ENCODE measurements around the gene LONRF3.

LONRF3 gene

DNA sequence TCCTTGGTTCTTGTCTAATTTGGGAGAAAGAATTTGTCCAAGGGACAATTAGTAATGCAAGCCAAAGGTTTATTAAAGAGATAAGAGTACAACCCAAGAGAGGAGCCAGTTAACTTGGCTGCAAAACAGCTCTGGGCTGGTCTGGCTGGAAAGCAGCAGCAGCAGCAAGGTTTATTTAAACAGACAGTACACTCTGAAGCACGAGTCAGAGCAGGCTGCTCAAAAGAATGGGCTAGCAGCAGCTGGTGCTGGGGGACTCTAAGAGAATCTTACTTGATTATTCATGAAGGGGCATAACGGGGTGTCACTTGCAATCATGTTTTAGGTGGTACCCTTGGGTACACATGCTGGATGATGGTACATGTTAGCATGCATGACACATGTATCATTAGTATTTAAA, 81.3 kb downstream of the LONRF3 start:
- no peak overlapping the region for H3K4me3 ChIP-seq (ENCODE audit: low read depth, low read length)
- H3K9ac ChIP-seq (ENCODE audit: low read depth, low read length), result no peak overlapping the region
- no peaks in the 10 kb centered on the region for H3K9me3 ChIP-seq (ENCODE audit: control insufficient read depth, insufficient read depth, low read length)
- no peaks in the 10 kb centered on the region for H3K27me3 ChIP-seq (ENCODE audit: control insufficient read depth, insufficient read depth, low read length)
- no peaks in the 10 kb centered on the region for H3K4me1 ChIP-seq (ENCODE audit: control insufficient read depth, insufficient read depth, low read length)
- H3K36me3 ChIP-seq (ENCODE audit: control insufficient read depth, insufficient read depth, low read length), result no peaks in the 10 kb centered on the region

DNA sequence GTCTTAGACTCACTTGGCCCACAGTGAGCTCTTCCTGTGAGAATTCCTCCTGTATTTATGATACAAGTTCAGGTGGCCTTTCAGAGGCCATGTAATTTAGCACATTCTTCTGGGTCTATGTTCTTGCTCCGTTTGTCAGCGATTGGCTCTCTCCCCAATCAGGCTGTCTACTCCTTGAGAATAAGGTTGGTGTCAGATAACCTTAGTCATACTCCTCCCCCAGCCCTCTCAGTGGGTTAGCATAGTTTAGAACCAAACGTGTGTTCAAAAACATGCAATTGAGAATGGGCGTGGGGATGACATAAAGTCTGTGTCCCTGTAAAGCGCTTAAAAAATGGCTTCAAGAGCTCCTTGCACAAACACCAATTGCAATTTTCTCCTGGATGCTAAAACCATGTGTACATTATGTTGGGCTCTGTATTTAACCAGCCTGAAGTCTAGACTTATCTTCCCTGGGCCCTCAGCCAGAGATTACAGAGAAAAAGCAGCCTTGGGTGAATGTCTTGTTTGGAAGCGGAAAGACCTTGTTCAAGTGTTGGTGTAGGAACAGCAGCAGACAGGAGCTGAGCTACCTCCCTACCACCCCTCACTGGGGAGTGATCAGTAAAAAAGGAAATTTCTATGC, 88.4 kb downstream of the LONRF3 start:
- Histone ChIP-seq H3K4me3 (ENCODE audit: low read depth, low read length) (no peak overlapping the region), H3K9ac (ENCODE audit: low read depth, low read length) (no peak overlapping the region), H3K36me3 (ENCODE audit: control insufficient read depth, insufficient read depth, low read length) (no peaks in the 10 kb centered on the region), H3K9me3 (ENCODE audit: control insufficient read depth, insufficient read depth, low read length) (no peaks in the 10 kb centered on the region), H3K4me1 (ENCODE audit: control insufficient read depth, insufficient read depth, low read length) (peaks cover 2% of the 10 kb centered on the region), H3K27me3 (ENCODE audit: control insufficient read depth, insufficient read depth, low read length) (peaks cover 4% of the 10 kb centered on the region)

DNA sequence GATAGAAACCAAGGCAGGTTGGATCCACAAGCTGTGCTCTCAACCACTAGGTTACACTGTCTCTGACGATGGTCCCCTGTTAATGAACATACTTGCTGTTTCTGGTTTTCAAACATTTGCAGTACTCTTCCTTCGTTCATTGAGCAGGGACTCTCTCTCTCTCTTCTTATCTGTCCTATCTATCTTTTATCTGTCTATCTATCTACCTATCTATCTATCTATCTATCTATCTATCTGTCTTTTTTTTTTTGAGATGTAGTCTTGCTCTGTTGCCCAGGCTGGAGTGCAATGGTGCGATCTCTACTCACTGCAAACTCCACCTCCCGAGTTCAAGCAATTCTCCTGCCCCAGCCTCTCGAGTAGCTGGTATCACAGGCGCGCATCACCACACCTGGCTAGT, 89.0 kb downstream of the LONRF3 start:
- Histone ChIP-seq H3K9ac (ENCODE audit: low read depth, low read length) (no peak overlapping the region), H3K4me1 (ENCODE audit: control insufficient read depth, insufficient read depth, low read length) (peaks cover 2% of the 10 kb centered on the region), H3K9me3 (ENCODE audit: control insufficient read depth, insufficient read depth, low read length) (no peaks in the 10 kb centered on the region), H3K4me3 (ENCODE audit: low read depth, low read length) (no peak overlapping the region), H3K27me3 (ENCODE audit: control insufficient read depth, insufficient read depth, low read length) (peaks cover 4% of the 10 kb centered on the region), H3K36me3 (ENCODE audit: control insufficient read depth, insufficient read depth, low read length) (no peaks in the 10 kb centered on the region)

DNA sequence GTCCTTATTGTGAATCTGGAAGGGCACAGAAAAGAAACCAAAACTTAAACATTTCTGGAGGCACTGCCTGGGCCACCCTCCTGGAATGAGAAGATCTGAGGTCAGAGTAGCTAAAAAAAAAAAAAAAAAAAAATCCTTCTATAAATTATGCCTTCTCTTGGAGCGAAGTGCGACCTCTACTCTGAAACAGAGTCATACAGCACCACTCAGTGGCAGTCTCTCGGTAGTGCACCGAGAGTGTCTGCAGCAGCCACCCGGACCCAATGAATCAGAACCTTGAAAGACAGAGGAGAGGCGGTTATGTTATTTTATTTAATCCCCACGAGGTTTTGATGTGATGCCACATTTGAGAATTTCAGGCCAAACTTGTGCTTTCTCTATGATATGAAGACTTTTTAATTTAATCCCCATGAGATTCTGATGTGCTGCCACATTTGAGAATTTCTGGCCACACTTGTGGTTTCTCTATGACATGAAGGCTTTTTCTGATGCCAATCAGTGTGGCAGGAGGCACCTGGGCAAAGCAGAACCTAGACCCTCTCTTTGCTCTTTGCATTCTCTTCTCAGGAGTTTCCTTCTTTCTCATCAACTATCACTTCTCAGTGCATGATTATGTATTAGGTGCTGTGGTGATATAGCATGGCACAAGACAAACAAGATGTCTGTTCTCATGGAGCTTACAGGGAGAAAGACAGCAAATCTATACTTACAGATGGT, 92.8 kb downstream of the LONRF3 start:
- Histone ChIP-seq H3K27me3 (ENCODE audit: control insufficient read depth, insufficient read depth, low read length) (peaks cover 4% of the 10 kb centered on the region), H3K4me3 (ENCODE audit: low read depth, low read length) (no peak overlapping the region), H3K9ac (ENCODE audit: low read depth, low read length) (no peak overlapping the region), H3K36me3 (ENCODE audit: control insufficient read depth, insufficient read depth, low read length) (no peaks in the 10 kb centered on the region), H3K4me1 (ENCODE audit: control insufficient read depth, insufficient read depth, low read length) (peaks cover 2% of the 10 kb centered on the region), H3K9me3 (ENCODE audit: control insufficient read depth, insufficient read depth, low read length) (no peaks in the 10 kb centered on the region)

Measured in iPS-15b (cell line).